OCI-LY3 (cell line): ENCODE results near the gene GOLGA6C.
"Not testable (repeated sequence)": the region's sequence is repeated elsewhere in the genome, so short reads cannot be mapped to it uniquely, and the experiment has no call there.

Experiments used
- EZH2phosphoT487 ChIP-seq: fragments of 200-600 bp; shearing (Covaris generic); IDR thresholded peaks from 2 replicates; pipeline ENCODE4 v1.6.1; 2018; ENCODE audit warnings: antibody characterized with exemption, mixed run types, low read depth
- TF ChIP-seq, protein P1 (sequence below): fragments of 200-600, 300-600 bp; sonication (generic); IDR thresholded peaks from 2 replicates; pipeline ENCODE4 v1.5.1; 2014; ENCODE audit warnings: antibody characterized with exemption, low read length, low read depth

DNA sequence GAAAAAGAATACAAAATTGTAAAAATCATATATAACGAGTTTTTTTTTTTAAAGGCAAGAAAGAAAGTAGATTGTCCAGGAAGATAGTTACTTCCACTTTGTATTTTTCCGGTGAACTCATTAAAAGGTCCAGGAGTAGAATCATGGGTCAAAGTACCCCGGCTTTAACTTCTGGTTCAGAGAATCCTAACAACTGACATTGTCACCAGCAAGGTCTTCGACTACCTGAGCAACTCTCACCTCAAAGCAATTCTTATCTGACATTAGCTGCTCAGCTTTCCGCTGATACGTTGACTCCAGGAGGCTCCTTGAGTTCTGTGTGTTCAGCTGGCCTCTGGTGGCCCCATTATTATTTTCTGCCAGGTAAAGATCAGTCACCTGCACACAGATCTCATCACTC, 9.1 kb upstream of the GOLGA6C start:
- TF ChIP-seq, protein P1, sequence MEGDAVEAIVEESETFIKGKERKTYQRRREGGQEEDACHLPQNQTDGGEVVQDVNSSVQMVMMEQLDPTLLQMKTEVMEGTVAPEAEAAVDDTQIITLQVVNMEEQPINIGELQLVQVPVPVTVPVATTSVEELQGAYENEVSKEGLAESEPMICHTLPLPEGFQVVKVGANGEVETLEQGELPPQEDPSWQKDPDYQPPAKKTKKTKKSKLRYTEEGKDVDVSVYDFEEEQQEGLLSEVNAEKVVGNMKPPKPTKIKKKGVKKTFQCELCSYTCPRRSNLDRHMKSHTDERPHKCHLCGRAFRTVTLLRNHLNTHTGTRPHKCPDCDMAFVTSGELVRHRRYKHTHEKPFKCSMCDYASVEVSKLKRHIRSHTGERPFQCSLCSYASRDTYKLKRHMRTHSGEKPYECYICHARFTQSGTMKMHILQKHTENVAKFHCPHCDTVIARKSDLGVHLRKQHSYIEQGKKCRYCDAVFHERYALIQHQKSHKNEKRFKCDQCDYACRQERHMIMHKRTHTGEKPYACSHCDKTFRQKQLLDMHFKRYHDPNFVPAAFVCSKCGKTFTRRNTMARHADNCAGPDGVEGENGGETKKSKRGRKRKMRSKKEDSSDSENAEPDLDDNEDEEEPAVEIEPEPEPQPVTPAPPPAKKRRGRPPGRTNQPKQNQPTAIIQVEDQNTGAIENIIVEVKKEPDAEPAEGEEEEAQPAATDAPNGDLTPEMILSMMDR, result not testable (repeated sequence)
- not testable (repeated sequence) for TF ChIP-seq EZH2phosphoT487
